IMR-90 (cell line): ENCODE measurements around the gene DDHD1.

Source experiments
- CEBPB ChIP-seq: IDR thresholded peaks from 2 replicates; pipeline ENCODE4 v1.6.1; 2012; ENCODE audit warnings: low read depth, low read length, improper control_type of control experiment
- MAFK ChIP-seq: IDR thresholded peaks from 2 replicates; pipeline ENCODE4 v1.6.1; 2012; ENCODE audit warnings: low read depth, low read length, improper control_type of control experiment
- POLR2A ChIP-seq: IDR thresholded peaks from 2 replicates; pipeline ENCODE4 v1.6.1; 2012; ENCODE audit warnings: mild to moderate bottlenecking, low read depth, low read length
- RAD21 ChIP-seq: IDR thresholded peaks from 2 replicates; pipeline ENCODE4 v1.6.1; 2012; ENCODE audit warnings: low read length, improper control_type of control experiment
- RFX5 ChIP-seq: IDR thresholded peaks from 2 replicates; pipeline ENCODE4 v1.8.0; 2012; ENCODE audit warnings: low read depth, mild to moderate bottlenecking, low read length, moderate library complexity
- SMC3 ChIP-seq: fragments of 150-350 bp; IDR thresholded peaks from 2 replicates; pipeline ENCODE4 v1.6.1; 2016; ENCODE audit warnings: low read depth, mild to moderate bottlenecking, antibody characterized with exemption, low read length, moderate library complexity
- TF ChIP-seq, protein P1 (sequence below): conservative IDR thresholded peaks from 2 replicates; pipeline ENCODE4 v1.5.1; 2012; ENCODE audit warnings: mild to moderate bottlenecking, low read depth, low read length, improper control_type of control experiment
- TF ChIP-seq, protein P2 (sequence below): fragments of 150-350 bp; IDR thresholded peaks from 2 replicates; pipeline ENCODE4 v1.6.1; 2017; ENCODE audit warnings: mild to moderate bottlenecking, antibody characterized with exemption, low read length, low read depth

DNA sequence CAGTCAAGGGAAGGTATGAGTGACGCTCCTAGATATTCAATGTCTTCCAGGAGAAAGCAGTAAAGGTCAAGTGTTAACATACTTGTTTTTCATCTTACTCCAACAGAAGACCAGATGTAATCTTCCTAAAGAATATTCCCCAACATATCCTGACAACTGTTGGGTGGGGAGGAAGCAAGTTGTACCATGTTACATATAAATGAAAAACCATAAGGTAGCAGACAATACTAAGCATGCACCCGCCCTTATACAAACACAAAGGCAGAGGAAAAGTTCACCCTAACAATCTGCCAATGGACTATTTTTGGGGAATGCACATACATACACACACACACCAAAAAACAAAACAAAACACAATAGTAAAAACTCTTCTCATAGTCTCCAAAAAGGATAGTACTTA lies 112.1 kb downstream of the DDHD1 start:
- TF ChIP-seq, protein P1, sequence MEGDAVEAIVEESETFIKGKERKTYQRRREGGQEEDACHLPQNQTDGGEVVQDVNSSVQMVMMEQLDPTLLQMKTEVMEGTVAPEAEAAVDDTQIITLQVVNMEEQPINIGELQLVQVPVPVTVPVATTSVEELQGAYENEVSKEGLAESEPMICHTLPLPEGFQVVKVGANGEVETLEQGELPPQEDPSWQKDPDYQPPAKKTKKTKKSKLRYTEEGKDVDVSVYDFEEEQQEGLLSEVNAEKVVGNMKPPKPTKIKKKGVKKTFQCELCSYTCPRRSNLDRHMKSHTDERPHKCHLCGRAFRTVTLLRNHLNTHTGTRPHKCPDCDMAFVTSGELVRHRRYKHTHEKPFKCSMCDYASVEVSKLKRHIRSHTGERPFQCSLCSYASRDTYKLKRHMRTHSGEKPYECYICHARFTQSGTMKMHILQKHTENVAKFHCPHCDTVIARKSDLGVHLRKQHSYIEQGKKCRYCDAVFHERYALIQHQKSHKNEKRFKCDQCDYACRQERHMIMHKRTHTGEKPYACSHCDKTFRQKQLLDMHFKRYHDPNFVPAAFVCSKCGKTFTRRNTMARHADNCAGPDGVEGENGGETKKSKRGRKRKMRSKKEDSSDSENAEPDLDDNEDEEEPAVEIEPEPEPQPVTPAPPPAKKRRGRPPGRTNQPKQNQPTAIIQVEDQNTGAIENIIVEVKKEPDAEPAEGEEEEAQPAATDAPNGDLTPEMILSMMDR = no peak
- TF ChIP-seq MAFK (no peak), POLR2A (no peak), RFX5 (no peak), CEBPB (no peak), RAD21 (no peak), SMC3 (no peak)
- TF ChIP-seq, protein P2, sequence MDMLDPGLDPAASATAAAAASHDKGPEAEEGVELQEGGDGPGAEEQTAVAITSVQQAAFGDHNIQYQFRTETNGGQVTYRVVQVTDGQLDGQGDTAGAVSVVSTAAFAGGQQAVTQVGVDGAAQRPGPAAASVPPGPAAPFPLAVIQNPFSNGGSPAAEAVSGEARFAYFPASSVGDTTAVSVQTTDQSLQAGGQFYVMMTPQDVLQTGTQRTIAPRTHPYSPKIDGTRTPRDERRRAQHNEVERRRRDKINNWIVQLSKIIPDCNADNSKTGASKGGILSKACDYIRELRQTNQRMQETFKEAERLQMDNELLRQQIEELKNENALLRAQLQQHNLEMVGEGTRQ = no peak
